OCI-LY7 (cell line): ENCODE measurements around the gene CNTNAP5. TPM values are rescaled to one million over a fixed set of nuclear protein-coding genes. Genes with fewer than 3 reads are reported as not detected.

Experiments
- BruUV-seq: library from RNA; stranded (reverse); fragments of 400-500 nt; replicated peaks from 2 replicates; lab custom pipeline; 2021; lab: Mats Ljungman, UMichigan
- CTCF ChIA-PET: fragments of 300-600 bp; sonication (Branson Sonifier 250); formaldehyde crosslinking; loops from one replicate; lab custom pipeline; 2022; ENCODE audit warnings: antibody characterized with exemption; ENCODE audit not compliant: unreplicated experiment; lab: Charles Lee
- POLR2A ChIA-PET: fragments of 300-600 bp; sonication (Branson Sonifier 250); formaldehyde crosslinking; loops from one replicate; lab custom pipeline; 2022; ENCODE audit warnings: antibody characterized with exemption; lab: Charles Lee
- DNase-seq: peaks from one replicate; pipeline ENCODE4 v3.0.0-alpha.2; 2015; ENCODE audit warnings: low spot score
- H2AFZ ChIP-seq: fragments of 200-600 bp; sonication (generic), shearing (Covaris generic); 2 replicates; pipeline ENCODE4 v1.6.1; 2014; ENCODE audit warnings: mild to moderate bottlenecking, antibody characterized with exemption, low read length, moderate library complexity
- H3K27ac ChIP-seq: fragments of 200-600 bp; sonication (generic); 2 replicates; pipeline ENCODE4 v1.5.1; 2014; ENCODE audit warnings: mixed run types, low read depth, mild to moderate bottlenecking, moderate library complexity, low read length, inconsistent platforms; ENCODE audit not compliant: poor library complexity, severe bottlenecking
- H3K36me3 ChIP-seq: fragments of 200-600 bp; sonication (generic); 2 replicates; pipeline ENCODE4 v1.6.1; 2014; ENCODE audit warnings: mild to moderate bottlenecking, antibody characterized with exemption, low read length, moderate library complexity, mixed read lengths; ENCODE audit not compliant: insufficient read depth
- H3K4me1 ChIP-seq: fragments of 200-600 bp; sonication (generic); 2 replicates; pipeline ENCODE4 v1.5.1; 2014; ENCODE audit warnings: mild to moderate bottlenecking, low read length; ENCODE audit not compliant: insufficient read depth, poor library complexity, severe bottlenecking
- H3K4me2 ChIP-seq: fragments of 200-600 bp; sonication (generic); 2 replicates; pipeline ENCODE4 v1.6.1; 2014; ENCODE audit warnings: mild to moderate bottlenecking, low read length
- H3K4me3 ChIP-seq: fragments of 200-600 bp; sonication (generic); 2 replicates; pipeline ENCODE4 v1.5.1; 2014; ENCODE audit warnings: mild to moderate bottlenecking, low read depth, low read length; ENCODE audit not compliant: poor library complexity, severe bottlenecking
- H3K79me2 ChIP-seq: fragments of 200-600 bp; sonication (generic); 2 replicates; pipeline ENCODE4 v1.6.1; 2016; ENCODE audit warnings: low read depth, mild to moderate bottlenecking, low read length, moderate library complexity, mixed read lengths; ENCODE audit not compliant: insufficient read depth
- H3K9me2 ChIP-seq: fragments of 200-600 bp; sonication (generic); 2 replicates; pipeline ENCODE4 v1.6.1; 2016; ENCODE audit warnings: mild to moderate bottlenecking, low read length, mixed read lengths; ENCODE audit not compliant: insufficient read depth
- H3K9me3 ChIP-seq: fragments of 200-600 bp; sonication (generic); 2 replicates; pipeline ENCODE4 v1.6.1; 2014; ENCODE audit warnings: mild to moderate bottlenecking, mixed run types, low read length, mixed read lengths
- H4K20me1 ChIP-seq: fragments of 200-600 bp; sonication (generic); 2 replicates; pipeline ENCODE4 v1.6.1; 2014; ENCODE audit warnings: mild to moderate bottlenecking, antibody characterized with exemption, low read length, moderate library complexity, mixed read lengths; ENCODE audit not compliant: insufficient read depth
- EZH2phosphoT487 ChIP-seq: fragments of 200-600 bp; sonication (generic); IDR thresholded peaks from 2 replicates; pipeline ENCODE4 v1.6.1; 2018; ENCODE audit warnings: low read depth, borderline replicate concordance, mild to moderate bottlenecking, mixed run types, antibody characterized with exemption, low read length, moderate library complexity, mixed read lengths
- intact Hi-C: fragments of 100-400 bp; cut with micrococcal nuclease; formaldehyde crosslinking; loops from one replicate; pipeline ENCODE4 v1.10.0; 2022; ENCODE audit not compliant: unreplicated experiment
- total RNA-seq, 2 experiments: library from RNA; depleted of rRNA in 1 of 2; stranded (reverse); fragments of >200 nt in 1 of 2; shearing (Covaris generic) in 1 of 2; gene quantifications; 2 replicates each; pipeline ENCODE4 v1.2.3, GENCODE V29; 2014 to 2022
- TF ChIP-seq, protein P1 (sequence below): fragments of 200-600 bp; sonication (generic); conservative IDR thresholded peaks from 2 replicates; pipeline ENCODE4 v1.5.1; 2014; ENCODE audit warnings: mild to moderate bottlenecking, antibody characterized with exemption, low read length, moderate library complexity, mixed read lengths

The CNTNAP5 gene
- total RNA-seq, 2 experiments from 2014 or later, result not detected

DNA sequence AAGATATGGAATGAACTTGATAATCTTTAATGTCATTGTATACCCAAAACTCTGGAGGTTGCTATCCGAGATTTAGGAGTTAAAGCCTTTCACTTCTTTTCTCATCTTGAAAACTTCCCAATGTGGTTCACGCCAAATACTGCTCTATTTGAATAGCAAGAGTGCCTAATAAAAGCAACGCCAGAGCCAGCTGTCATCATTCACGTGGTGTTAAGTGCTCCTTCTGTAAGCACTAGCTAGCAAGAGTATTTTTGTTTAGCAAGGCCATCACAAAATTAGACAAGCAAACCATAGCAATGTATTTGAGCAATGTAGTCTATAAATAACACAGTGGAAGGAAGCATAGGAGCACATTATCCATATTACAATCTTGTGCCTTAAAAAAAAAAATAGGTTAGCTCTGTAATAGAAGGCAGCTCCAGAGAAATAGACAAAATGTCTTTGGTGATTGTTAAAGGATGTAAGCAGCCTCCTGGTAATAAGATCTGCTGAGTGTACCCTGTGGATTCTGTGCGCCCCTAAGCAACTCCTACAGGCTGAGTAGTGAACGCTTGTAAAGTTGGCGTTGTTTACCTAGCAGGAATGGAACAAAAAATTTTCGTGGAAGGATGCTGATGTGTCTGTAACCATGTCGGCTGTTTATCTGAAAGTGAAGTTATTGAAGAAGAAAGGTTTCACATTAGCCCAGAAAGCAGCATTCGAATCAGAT, 518.0 kb downstream of the CNTNAP5 start:
- H3K9me2 ChIP-seq, result no peaks in the 10 kb centered on the region
- no peak overlapping the region for H3K4me3 ChIP-seq
- no peaks in the 10 kb centered on the region for H3K79me2 ChIP-seq
- BruUV-seq, result no TSS peak
- H3K27ac ChIP-seq, result no peak overlapping the region
- no peak overlapping the region for H3K4me2 ChIP-seq
- ChIA-PET CTCF (no interaction called here), POLR2A (no interaction called here)
- TF ChIP-seq EZH2phosphoT487, result no peak
- TF ChIP-seq, protein P1, sequence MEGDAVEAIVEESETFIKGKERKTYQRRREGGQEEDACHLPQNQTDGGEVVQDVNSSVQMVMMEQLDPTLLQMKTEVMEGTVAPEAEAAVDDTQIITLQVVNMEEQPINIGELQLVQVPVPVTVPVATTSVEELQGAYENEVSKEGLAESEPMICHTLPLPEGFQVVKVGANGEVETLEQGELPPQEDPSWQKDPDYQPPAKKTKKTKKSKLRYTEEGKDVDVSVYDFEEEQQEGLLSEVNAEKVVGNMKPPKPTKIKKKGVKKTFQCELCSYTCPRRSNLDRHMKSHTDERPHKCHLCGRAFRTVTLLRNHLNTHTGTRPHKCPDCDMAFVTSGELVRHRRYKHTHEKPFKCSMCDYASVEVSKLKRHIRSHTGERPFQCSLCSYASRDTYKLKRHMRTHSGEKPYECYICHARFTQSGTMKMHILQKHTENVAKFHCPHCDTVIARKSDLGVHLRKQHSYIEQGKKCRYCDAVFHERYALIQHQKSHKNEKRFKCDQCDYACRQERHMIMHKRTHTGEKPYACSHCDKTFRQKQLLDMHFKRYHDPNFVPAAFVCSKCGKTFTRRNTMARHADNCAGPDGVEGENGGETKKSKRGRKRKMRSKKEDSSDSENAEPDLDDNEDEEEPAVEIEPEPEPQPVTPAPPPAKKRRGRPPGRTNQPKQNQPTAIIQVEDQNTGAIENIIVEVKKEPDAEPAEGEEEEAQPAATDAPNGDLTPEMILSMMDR, result no peak
- no peaks in the 10 kb centered on the region for H3K9me3 ChIP-seq
- H3K4me1 ChIP-seq, result no peaks in the 10 kb centered on the region
- H2AFZ ChIP-seq, result no peak overlapping the region
- intact Hi-C loops, result no loop called here
- no peaks in the 10 kb centered on the region for H4K20me1 ChIP-seq
- DNase-seq, result no peak
- H3K36me3 ChIP-seq, result no peaks in the 10 kb centered on the region

DNA sequence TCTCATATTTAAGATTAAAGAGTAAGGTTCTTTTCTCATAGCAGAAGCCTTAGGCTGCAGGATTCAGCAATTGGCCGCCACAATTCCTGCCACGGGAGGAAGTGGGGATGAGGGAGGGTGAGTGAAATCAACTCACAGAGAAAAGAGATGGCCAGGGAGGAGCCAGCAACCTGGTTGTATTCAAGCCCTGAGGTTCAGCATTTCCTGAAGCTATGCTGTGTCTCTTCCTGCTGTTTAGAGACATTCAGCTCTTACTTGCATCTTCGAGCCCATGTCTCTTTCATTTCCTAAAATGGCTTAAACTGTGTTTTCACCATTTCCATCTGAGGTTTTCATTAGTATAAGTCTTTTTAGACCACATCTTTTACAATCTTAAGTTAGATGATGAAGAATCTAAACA, 522.6 kb downstream of the CNTNAP5 start:
- H3K36me3 ChIP-seq, result no peaks in the 10 kb centered on the region
- no peak overlapping the region for H3K4me2 ChIP-seq
- H4K20me1 ChIP-seq, result no peaks in the 10 kb centered on the region
- DNase-seq, result no peak
- ChIA-PET CTCF (no interaction called here), POLR2A (interaction anchor here (0.7 kb wide), 2 partner anchors 37 to 510 kb away, joined by 3 read pairs; no protein-coding TSS in a partner anchor)
- no peak overlapping the region for H3K27ac ChIP-seq
- H3K9me2 ChIP-seq, result no peaks in the 10 kb centered on the region
- intact Hi-C loops, result no loop called here
- H3K9me3 ChIP-seq, result no peaks in the 10 kb centered on the region
- no peaks in the 10 kb centered on the region for H3K4me1 ChIP-seq
- BruUV-seq, result no TSS peak
- no peak overlapping the region for H2AFZ ChIP-seq
- H3K4me3 ChIP-seq, result no peak overlapping the region
- TF ChIP-seq, protein P1, result no peak
- no peak for TF ChIP-seq EZH2phosphoT487
- H3K79me2 ChIP-seq, result no peaks in the 10 kb centered on the region

DNA sequence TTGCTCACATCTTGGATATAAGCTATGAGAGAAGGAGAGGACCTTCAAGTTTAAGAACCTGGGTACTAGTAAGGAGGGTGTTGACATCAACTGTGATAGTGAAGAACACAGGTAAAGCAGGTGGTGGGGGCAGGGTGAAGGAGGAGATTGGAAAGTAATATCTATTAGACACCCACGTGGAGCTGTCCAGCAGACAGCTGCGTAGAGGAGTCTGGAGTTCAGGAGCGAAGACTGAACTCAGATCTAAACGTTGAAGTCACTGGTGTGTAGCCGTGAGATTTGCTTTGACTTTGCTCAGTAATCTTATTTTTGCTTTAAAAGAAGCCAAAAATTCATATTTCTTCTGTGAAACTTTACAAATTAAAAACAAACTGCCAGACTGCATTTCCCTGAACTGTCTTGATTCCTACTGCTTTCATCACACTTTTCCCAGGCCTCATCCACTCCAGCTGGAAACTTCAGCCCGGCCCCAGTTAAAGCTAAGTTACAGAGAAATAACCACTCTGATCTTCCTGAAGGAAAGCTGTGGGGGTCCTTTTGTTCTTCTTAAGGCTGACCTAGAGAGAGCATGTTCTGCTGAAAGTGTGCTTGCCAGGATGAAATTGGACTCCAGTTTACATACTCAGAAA, 533.3 kb downstream of the CNTNAP5 start:
- Histone ChIP-seq H3K27ac (no peak overlapping the region), H3K36me3 (no peaks in the 10 kb centered on the region), H3K9me2 (no peaks in the 10 kb centered on the region), H3K4me1 (no peaks in the 10 kb centered on the region), H4K20me1 (no peaks in the 10 kb centered on the region), H3K4me3 (no peak overlapping the region), H3K79me2 (no peaks in the 10 kb centered on the region), H3K4me2 (no peak overlapping the region), H3K9me3 (no peaks in the 10 kb centered on the region), H2AFZ (no peak overlapping the region)
- BruUV-seq, result no TSS peak
- no peak for DNase-seq
- intact Hi-C loops, result no loop called here
- ChIA-PET CTCF (no interaction called here), POLR2A (no interaction called here)
- TF ChIP-seq EZH2phosphoT487, result no peak
- TF ChIP-seq, protein P1, result no peak
